PC-3 (cell line): ENCODE data around the gene CHRM5. TPM values are rescaled to one million over a fixed set of nuclear protein-coding genes. Genes with fewer than 3 reads are reported as not detected.

Experiments used
- ATAC-seq: fragments of 200-7000 bp; cut with Tn5 transposase; 2 replicates; pipeline ENCODE4 v1.9.1; 2020; ENCODE audit warnings: mild to moderate bottlenecking, moderate library complexity
- BruUV-seq: library from RNA; stranded (reverse); fragments of 400-500 nt; replicated peaks from 2 replicates; lab custom pipeline; 2021; lab: Mats Ljungman, UMichigan
- CTCF ChIA-PET: fragments of 300-600 bp; sonication (Branson Sonifier 250); formaldehyde crosslinking; loops from one replicate; lab custom pipeline; 2022; ENCODE audit warnings: antibody characterized with exemption; lab: Charles Lee
- POLR2A ChIA-PET: fragments of 300-600 bp; sonication (Branson Sonifier 250); formaldehyde crosslinking; loops from one replicate; lab custom pipeline; 2022; ENCODE audit warnings: antibody characterized with exemption; ENCODE audit not compliant: unreplicated experiment; lab: Charles Lee
- DNase-seq: peaks from one replicate; pipeline ENCODE4 v3.0.0-alpha.2; 2015
- H2AFZ ChIP-seq: fragments of 300-600 bp; sonication (generic); 2 replicates; pipeline ENCODE4 v1.6.0; 2016; ENCODE audit warnings: antibody characterized with exemption, low read length
- H3F3A ChIP-seq: fragments of 300-600 bp; sonication (generic); one replicate; pipeline ENCODE4 v1.6.0; 2017; ENCODE audit warnings: antibody characterized with exemption, low read length, control low read depth, mild to moderate bottlenecking; ENCODE audit not compliant: unreplicated experiment
- H3K27ac ChIP-seq: fragments of 300-600 bp; sonication (generic); 2 replicates; pipeline ENCODE4 v1.5.1; 2016; ENCODE audit warnings: mild to moderate bottlenecking, low read length
- H3K27me3 ChIP-seq: fragments of 300-600 bp; sonication (generic); 2 replicates; pipeline ENCODE4 v1.6.1; 2016; ENCODE audit warnings: low read length, mixed read lengths
- H3K36me3 ChIP-seq: fragments of 300-600 bp; sonication (generic); 2 replicates; pipeline ENCODE4 v1.6.1; 2016; ENCODE audit warnings: low read depth, mixed run types, low read length, mixed read lengths
- H3K4me1 ChIP-seq: fragments of 300-600 bp; sonication (generic); 2 replicates; pipeline ENCODE4 v1.5.1; 2016; ENCODE audit warnings: low read length; ENCODE audit not compliant: insufficient read depth
- H3K4me2 ChIP-seq: fragments of 300-600 bp; sonication (generic); 2 replicates; pipeline ENCODE4 v1.6.0; 2016; ENCODE audit warnings: low read length
- H3K4me3 ChIP-seq: fragments of 300-600 bp; sonication (generic); 2 replicates; pipeline ENCODE4 v1.5.1; 2016; ENCODE audit warnings: mild to moderate bottlenecking, low read length, mixed read lengths
- H3K79me2 ChIP-seq: fragments of 300-600 bp; sonication (generic); 2 replicates; pipeline ENCODE4 v1.6.1; 2017; ENCODE audit warnings: low read length, mixed read lengths
- H3K9ac ChIP-seq: fragments of 300-600 bp; sonication (generic); 2 replicates; pipeline ENCODE4 v1.6.0; 2016; ENCODE audit warnings: mild to moderate bottlenecking, low read length
- H3K9me2 ChIP-seq: fragments of 300-600 bp; sonication (generic); replicated peaks from 2 replicates; pipeline ENCODE4 v1.6.1; 2016; ENCODE audit warnings: mixed run types, low read length, mixed read lengths
- H3K9me3 ChIP-seq: fragments of 300-600 bp; sonication (generic); 2 replicates; pipeline ENCODE4 v1.6.1; 2016; ENCODE audit warnings: low read length, mixed read lengths
- H4K20me1 ChIP-seq: fragments of 300-600 bp; sonication (generic); 2 replicates; pipeline ENCODE4 v1.6.1; 2016; ENCODE audit warnings: low read length, mixed read lengths
- CTCF ChIP-seq: fragments of 300-600 bp; sonication (generic); conservative IDR thresholded peaks from 2 replicates; pipeline ENCODE4 v1.5.1; 2017; ENCODE audit warnings: antibody characterized with exemption, low read depth, mild to moderate bottlenecking, low read length
- EZH2 ChIP-seq: fragments of 300-600 bp; sonication (generic); IDR thresholded peaks from one replicate; pipeline ENCODE4 v1.6.1; 2017; ENCODE audit warnings: antibody characterized with exemption, mild to moderate bottlenecking, low read length; ENCODE audit not compliant: unreplicated experiment
- EZH2phosphoT487 ChIP-seq: fragments of 300-600 bp; sonication (generic); IDR thresholded peaks from 2 replicates; pipeline ENCODE4 v1.6.1; 2018; ENCODE audit warnings: mild to moderate bottlenecking, antibody characterized with exemption, low read length, borderline replicate concordance
- intact Hi-C: fragments of 100-400 bp; cut with micrococcal nuclease; formaldehyde crosslinking; loops from 2 replicates; pipeline ENCODE4 v1.9.0; 2023
- total RNA-seq: library from RNA; depleted of rRNA; stranded (reverse); fragments of >200 nt; gene quantifications from 2 replicates; pipeline ENCODE4 v1.2.3, GENCODE V29; 2014

The CHRM5 gene
- total RNA-seq, 1 experiment from 2014 or later, result 0.04 TPM

DNA sequence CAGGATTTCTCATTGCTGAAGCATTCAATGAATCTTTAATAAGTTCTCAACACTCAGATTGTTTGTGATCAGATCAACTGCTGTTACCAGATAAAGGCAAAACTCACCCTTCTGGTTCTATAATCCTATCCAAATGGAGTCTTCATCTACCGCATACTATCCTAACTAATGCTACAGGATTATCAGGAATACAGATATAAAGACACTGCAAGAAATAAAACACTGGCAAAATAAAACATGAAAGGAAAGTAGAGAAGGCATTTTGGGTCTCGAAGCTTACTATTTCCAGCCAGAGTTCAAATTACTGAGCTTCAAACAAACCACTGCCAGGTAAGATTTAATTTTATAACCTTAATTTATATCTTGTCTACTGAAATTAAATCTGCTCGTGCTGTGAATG, 524 bp downstream of the CHRM5 start:
- no peak overlapping the region for H3K4me3 ChIP-seq
- H3K9me2 ChIP-seq, result no peaks in the 10 kb centered on the region
- H2AFZ ChIP-seq, result no peak overlapping the region
- no peaks in the 10 kb centered on the region for H3K36me3 ChIP-seq
- TF ChIP-seq EZH2 (no peak), EZH2phosphoT487 (no peak), CTCF (no peak)
- no peaks in the 10 kb centered on the region for H3K27me3 ChIP-seq
- H3K79me2 ChIP-seq, result no peaks in the 10 kb centered on the region
- no peak overlapping the region for H3K4me2 ChIP-seq
- H3F3A ChIP-seq, result no peaks in the 10 kb centered on the region
- ChIA-PET POLR2A (no interaction called here), CTCF (no interaction called here)
- no TSS peak for BruUV-seq
- H3K27ac ChIP-seq, result no peak overlapping the region
- peaks cover 17% of the 10 kb centered on the region for H3K4me1 ChIP-seq
- no peaks in the 10 kb centered on the region for H4K20me1 ChIP-seq
- intact Hi-C loops, result loop anchor here (5.0 kb wide), 2 partner anchors 107 to 147 kb away; no protein-coding TSS in a partner anchor
- H3K9me3 ChIP-seq, result no peaks in the 10 kb centered on the region
- no peak overlapping the region for H3K9ac ChIP-seq
- ATAC-seq (no peak), DNase-seq (no peak)

DNA sequence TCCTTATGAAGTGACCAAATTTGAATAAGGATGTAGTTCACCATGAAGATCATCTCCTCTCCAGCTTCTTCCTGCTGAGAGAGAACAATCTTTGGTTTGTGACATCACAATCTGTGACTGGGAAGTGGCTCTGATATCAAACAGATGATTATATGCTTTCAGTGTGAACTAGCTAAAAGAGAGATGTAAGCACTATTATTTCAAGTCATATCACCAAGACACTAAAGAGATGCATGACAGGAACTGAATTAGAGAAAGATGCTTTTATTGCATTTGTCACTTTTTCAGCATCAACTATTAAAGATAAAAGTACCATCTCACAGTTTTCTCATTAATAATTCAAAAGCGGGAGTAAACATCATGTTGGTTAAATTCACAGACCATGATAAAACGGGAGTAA, 3.5 kb downstream of the CHRM5 start:
- no peaks in the 10 kb centered on the region for H4K20me1 ChIP-seq
- no peaks in the 10 kb centered on the region for H3F3A ChIP-seq
- H3K9ac ChIP-seq, result no peak overlapping the region
- no peaks in the 10 kb centered on the region for H3K36me3 ChIP-seq
- no peaks in the 10 kb centered on the region for H3K4me1 ChIP-seq
- no peak overlapping the region for H3K4me3 ChIP-seq
- ATAC-seq (no peak), DNase-seq (no peak)
- CTCF ChIA-PET, result no interaction called here
- no peak overlapping the region for H3K4me2 ChIP-seq
- TF ChIP-seq EZH2phosphoT487, result no peak
- intact Hi-C loops, result no loop called here
- no peaks in the 10 kb centered on the region for H3K9me3 ChIP-seq
- H3K27me3 ChIP-seq, result no peaks in the 10 kb centered on the region
- POLR2A ChIA-PET, result no interaction called here
- no peak overlapping the region for H2AFZ ChIP-seq
- H3K9me2 ChIP-seq, result no peaks in the 10 kb centered on the region
- H3K79me2 ChIP-seq, result no peaks in the 10 kb centered on the region
- no TSS peak for BruUV-seq
- H3K27ac ChIP-seq, result no peak overlapping the region

DNA sequence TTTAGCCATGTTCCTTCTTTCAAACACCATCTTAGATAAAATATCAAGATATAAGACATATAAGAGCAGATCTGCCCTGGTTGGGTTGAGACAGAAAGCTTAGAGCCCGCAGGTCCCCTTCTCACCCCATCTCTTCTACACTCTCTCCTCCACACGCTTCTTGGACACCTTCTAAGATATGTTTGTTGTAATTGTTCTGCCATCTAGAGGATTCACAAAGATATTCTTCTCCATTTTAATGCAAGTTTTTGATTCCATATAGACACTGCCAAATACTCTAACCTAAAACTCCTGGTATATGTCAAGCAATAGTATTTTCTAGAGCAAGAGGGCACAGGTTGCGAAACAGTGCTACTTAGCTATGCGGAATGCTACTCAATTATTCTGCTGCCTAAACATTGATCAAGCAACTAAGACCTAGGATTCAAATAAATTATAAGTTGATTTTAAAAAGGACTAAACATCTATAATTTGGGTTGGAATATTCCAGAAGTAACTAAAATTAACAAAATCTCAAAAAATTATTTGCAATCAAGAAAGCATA, 6.8 kb downstream of the CHRM5 start:
- CTCF ChIA-PET, result no interaction called here
- H3K27me3 ChIP-seq, result no peaks in the 10 kb centered on the region
- no TSS peak for BruUV-seq

More for the DNA sequence above, 6.8 kb downstream of the CHRM5 start:
- Histone ChIP-seq H3K36me3 (no peaks in the 10 kb centered on the region), H3K4me3 (no peak overlapping the region), H3K4me2 (no peak overlapping the region), H3K27ac (no peak overlapping the region), H4K20me1 (no peaks in the 10 kb centered on the region), H3K9ac (no peak overlapping the region), H3K79me2 (no peaks in the 10 kb centered on the region), H3F3A (no peaks in the 10 kb centered on the region), H3K4me1 (no peaks in the 10 kb centered on the region), H2AFZ (no peak overlapping the region), H3K9me3 (no peaks in the 10 kb centered on the region), H3K9me2 (no peaks in the 10 kb centered on the region)
- DNase-seq, result peak; percentile 37
- TF ChIP-seq CTCF, result peak; percentile 43; the same call in 1 of the 2 replicates
- no peak for TF ChIP-seq EZH2phosphoT487
- peak; percentile 57; the same call in 1 of the 2 replicates for ATAC-seq
- POLR2A ChIA-PET, result no interaction called here
- intact Hi-C loops, result loop anchor here (1.0 to 2.0 kb wide), 3 partner anchors 20 to 240 kb away; no protein-coding TSS in a partner anchor
